IPS DF 4.7 (cell line): ENCODE data around the gene PRDM5.

ENCODE experiments used
- DNase-seq: peaks from one replicate; pipeline ENCODE4 v3.0.0-alpha.2; 2013; ENCODE audit warnings: low spot score; ENCODE audit errors: extremely low read depth

The PRDM5 gene

DNA sequence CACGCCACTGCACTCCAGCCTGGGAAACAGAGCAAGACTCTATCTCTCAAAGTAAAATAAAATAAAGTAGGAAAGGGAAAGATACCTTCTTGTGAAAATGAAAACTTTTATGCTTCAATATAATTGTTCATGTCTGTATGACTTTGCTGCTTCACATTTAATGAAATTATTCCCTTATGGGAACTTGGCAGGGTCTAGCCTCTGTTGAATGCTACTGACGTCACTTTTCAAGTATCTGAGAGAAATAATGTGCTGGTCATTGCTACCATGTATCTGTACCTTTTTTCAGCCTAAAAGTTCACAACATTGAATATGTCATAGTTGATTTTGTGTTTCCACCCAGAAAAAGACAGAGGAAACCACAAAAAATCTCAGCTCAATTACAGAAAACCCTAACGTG, 65.2 kb downstream of the PRDM5 start:
- DNase-seq: no peak

DNA sequence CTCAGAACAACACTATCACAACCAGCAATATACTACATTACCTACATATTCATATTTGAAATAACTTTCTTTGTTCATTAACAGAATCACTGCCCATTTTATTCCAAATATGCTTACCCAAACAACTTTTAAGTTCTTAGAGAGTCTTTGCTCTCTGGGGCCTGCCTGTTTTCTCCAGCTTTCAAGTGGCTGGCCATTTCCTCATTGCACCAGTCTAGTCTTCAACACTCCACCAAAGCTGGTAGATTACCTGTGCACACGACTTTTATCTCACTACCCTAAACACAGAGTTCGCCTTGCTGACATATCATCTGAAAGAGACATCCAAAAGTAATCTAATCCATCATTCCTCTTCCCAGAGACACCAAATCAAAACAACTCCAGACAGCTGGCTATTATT, 66.2 kb downstream of the PRDM5 start:
- DNase-seq: no peak

DNA sequence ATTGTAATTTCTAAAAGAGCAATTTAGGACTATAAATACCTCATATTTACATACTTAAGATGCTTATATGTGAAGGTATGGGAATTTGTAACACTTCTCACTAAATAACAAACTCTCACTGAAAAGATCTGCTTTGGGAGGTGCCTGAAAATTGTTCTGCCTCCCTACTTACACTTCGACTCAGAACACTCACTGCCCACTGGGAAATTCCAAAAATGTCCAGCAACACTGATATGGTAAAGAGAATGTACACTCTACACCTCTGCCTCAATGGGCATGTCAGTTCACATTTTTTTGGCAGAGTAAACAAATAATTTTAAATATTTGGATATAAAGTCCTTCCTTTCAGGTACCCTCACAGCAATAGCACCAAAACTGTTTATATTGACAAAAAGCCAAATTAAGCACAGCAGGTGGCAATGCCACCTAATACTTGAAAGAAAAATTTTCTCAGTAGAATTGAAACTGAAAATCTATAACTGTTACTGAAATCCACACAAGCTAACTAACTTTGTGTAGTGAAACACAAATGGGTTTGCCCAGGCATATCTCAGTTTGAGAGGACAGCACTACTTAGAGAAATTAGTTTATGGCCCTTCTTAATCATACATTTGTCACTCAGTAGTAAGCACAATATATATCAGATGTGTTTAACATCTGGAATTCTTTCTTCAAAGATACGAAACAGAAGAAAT, 67.1 kb downstream of the PRDM5 start:
- no peak for DNase-seq

DNA sequence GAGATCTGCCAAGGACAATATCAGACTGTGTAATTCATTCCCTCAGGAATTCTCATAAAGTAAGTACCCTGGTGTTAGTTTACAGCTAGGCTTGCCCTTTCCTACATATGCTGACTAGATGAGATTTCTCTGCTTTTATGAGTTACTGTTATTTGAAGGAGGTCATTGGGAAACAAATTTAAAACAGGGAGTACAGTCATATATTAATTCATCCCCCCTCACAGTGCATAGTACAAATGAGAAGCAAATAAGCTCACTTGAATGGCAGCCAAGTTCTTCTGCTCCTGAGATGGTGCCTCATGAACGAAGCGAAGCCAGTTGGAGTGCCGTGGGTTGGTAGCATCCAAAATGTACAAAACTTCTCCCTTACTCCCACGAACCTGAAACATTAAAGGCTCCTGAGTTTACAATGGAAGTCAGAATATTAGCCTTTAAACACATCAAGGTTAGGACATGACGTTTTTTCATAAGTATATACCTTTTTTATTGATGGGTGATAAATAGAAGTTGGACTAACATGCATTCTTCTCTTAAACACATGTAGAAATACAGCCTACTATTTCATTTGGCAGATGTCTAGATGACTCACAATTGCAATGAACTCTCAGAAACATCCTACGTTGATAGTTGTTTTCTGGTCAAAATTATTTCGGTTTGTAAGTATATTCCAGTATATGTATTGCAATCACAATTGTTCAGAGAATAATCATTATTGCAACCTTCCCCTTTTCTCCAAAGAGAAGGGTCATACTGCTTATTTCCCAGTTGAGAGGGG, 69.2 kb downstream of the PRDM5 start:
- no peak for DNase-seq

DNA sequence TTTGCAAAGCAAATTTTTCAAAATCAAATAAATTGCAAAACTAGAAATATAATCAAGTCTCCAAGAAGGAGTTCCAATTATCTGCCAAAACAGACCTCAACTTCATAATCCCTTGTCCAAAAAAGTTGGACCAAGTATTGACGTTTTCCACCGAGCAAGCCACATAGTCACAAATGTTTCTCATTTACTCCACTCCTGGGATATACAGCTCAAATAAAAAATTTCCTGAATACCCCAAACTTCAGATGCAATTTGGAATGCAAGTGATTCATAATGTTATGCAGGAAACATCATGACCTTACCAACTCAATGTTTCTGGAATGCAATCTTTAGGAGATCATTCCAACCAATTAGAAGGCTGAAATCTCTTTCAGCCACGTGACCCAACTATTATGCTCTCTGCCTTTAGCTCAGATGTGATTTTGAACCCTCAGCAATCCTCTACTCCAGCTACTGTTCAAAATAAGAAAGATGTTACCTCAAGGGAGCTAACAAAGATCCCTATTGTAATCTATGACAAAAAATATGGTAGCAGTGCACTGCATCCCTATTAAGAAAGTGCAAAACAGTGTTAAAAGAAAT, 72.4 kb downstream of the PRDM5 start:
- no peak for DNase-seq

DNA sequence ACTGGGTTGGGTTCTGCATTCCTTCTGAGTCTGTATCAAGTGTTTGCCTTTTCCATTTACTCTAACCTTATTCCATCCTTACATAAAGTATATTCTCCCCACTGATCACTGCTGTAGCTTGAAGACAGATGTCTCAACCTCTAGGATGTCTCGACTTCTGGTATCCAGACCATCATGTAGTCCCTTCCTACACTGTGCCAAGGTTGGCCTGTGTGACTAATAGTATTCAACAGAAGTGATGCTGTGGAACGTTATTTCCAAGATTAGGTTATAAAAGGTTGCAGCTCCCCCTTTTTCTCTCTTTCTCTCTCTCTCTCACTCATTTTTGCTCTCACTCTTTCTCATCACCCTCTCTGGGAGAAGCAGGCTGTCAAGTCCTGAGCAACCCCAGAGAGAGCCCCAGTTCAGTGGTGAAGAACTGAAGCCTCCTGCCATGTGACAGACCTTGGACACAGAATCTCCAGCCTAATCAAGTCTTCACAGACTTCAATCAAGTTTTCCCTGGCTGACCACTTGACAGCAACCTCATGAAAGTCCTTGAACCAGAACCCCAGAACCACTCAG, 75.4 kb downstream of the PRDM5 start:
- no peak for DNase-seq

DNA sequence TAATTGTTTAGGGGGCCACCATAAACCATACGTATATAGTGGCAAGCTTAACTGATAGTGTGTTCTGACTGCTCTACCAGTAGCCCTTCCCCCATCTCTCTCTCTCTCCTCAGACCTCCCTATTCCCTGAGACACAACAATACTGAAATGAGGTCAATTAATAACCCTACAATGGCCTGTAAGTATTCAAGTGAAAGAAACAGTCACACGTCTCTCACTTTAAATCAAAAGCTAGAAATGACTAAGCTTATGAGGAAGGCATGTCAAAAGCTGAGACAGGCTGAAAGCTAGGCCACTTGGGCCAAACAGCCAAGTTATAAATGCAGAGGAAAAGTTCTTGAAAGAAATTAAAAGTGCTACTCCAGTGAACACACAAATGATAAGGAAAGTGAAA, 78.0 kb downstream of the PRDM5 start:
- no peak for DNase-seq

DNA sequence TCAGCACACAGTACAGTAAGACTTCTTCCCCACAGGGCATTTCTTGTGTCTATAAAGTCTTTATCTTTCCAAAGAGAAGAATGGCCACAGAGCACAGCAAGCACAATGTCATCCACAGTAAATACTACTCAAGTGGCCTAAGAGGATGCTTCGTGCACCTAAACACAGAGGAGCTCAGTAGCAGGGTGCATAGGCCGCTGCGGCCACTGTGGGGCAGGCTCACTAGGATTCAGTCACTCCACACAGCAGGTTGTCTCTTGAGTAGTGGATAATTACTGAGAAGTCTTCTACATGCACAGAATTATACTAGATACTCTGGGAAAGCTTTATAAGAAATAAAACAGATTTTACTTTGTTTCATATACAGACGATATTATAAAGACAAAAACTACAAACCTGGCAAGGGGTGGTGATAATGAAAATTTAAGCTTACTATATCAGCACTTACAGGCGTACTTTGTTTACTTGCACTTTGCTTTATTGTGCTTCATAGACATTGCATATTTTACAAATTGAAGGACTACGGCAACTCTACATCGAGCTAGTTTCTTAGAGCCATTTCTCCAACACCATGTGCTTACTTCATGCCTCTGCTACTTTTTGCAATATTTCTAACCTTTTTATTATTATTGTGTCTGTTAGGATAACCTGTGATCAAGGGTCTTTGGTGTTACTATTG, 78.5 kb downstream of the PRDM5 start:
- DNase-seq: peak; percentile 9

DNA sequence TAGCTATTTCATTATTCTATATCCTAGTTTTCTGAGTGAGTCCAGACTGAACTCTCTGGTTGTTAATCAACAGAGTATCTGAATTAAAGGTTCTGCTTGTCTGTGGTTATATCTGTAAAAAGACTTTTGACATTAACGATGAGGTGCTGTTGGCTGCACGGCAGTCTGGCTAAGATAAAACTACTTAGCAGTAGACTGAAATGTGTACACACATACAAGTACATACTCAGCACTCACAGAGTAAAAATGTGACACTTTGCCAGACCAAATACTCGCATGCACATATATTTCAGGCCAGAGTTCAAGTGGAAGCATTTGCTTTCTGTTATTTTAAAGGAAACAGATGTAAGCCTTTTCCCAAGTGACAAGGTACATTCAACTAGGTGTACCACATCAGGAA, 80.5 kb downstream of the PRDM5 start:
- no peak for DNase-seq

DNA sequence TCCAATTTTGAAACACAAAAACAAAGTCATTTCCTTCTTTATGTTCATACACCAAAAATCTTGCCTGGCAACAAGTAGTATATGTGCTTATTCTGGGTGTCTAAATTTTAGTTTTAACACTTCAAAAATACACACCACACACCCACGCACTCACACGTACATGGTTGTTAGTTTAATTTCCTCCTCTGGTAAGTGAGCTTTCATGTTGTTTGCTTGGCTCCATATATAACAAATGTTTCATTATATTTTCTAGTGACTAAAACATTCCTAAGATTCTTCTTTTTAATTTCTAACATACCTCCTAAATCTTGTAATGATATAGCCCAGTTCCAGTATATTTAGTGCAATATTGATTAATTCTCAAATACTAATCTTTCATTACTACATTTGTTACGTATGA, 80.9 kb downstream of the PRDM5 start:
- DNase-seq: no peak

DNA sequence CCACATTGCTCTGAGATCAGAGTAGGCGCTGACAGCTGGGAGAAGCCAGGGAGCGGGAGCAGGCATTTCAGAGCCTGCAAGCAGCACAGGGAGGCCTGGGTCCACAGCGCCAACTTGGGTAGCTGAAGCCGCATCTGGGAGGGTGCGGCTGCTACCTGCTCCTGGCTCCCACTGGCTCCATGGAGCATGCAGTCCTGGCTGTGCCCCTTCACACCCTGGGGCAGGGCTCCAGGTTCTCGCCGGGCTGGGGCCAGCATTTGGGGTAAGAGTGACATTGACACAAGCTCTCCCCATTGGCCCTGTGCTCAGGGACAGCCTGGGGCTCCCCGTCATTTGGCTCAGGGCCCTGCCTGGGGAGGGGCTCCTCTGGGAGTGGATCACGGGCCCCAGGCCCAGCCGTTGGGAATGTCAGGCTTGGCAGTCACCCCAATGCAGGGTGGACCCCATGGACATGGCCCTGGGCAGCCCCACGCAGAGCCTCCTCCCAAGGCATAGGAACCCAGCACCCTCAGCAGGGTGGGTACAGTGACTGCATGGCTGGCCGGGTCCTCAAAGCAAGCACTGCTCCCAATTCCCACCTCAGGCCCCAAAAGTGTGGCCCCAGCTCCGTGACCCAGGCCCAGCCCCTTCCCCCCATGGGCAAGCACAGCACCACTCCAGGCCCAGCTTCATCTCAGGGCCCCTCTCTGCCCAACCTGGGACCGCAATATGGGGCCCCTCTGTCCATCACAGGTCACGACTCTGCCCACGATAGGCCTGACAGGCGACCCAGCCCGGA, 82.4 kb downstream of the PRDM5 start:
- no peak for DNase-seq

DNA sequence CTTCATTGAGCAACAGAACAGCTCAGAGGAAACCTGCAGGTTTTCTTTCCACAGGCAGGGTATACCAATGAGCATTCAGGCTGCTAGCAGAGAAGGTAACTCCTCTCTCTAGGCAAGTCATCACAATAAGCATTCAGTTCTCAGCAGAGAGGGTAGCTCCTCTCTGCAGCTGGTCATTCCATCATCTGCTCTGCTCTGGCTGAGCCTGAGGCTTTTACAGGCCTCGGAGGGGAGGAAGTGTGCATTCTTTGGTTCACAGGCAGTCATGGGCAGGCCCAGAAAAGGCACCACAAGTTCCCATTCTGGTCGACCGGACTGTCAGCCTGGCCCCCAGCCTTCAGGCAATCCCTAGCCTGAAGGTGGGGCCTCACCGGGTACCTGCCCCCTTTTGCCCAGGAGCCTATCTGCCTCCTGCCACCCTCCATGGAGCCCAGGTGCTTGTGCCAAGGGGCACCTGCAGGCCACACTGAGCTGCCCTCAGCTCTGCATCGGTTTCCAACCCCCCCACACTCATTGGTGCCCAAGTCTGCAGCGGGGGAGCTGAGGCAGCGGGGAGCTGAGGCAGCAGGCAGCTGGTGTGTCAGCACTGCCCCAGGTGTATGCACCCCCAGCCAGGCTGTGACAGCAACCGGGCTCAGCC, 83.1 kb downstream of the PRDM5 start:
- no peak for DNase-seq

DNA sequence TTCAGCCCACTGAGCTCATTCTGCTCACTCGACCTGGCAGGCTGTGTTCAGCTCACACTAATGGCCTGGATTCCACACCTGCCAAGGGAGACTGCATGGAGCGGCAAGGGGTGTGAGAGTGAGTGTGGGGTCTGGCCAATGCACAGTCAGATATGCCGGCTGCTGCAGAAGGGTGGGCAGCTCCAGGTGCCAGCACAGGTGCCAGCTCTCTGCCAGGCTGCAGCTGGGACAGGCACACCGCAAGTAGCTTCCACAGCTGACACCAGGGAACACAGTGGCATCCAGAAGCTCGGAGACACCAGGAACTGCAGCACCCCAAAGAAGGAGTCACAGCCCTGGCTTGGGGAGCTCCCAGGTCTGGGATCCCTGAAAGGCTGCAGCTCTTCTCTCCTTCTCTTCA, 83.7 kb downstream of the PRDM5 start:
- no peak for DNase-seq

DNA sequence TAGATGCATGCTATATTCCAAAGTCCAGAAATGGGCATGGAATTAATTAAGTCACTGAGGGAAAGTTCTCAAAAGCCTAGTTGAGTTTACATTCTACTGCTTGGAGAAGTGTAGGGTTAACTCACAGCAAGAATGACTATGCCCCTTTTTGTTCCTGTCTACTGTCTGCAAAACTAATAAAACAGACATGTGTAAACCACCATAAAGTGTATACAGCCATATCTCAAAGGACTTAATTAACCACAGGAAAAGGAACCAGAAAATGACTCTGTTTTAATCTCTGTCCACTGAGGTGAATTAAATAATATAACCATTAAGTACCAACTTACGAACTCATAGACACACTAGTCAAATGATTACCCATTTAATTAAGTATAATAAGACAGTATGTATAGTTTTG, 84.9 kb downstream of the PRDM5 start:
- DNase-seq: no peak

DNA sequence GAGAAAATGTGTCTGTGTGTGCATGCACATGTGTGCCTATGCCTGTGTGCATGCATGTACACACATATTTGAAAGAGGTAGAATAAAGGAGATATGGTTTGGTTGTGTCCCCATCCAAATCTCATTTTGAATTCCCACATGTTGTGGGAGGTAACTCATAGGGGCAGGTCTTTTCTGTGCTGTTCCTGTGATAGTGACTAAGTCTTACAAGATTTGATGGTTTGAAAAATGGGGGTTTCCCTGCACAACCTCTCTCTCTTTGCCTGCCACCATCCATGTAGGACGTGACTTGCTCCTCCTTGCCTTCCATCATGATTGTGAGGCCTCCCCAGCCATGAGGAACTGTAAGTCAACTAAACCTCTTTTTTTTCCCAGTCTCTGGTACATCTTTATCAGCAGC, 87.2 kb downstream of the PRDM5 start:
- no peak for DNase-seq

DNA sequence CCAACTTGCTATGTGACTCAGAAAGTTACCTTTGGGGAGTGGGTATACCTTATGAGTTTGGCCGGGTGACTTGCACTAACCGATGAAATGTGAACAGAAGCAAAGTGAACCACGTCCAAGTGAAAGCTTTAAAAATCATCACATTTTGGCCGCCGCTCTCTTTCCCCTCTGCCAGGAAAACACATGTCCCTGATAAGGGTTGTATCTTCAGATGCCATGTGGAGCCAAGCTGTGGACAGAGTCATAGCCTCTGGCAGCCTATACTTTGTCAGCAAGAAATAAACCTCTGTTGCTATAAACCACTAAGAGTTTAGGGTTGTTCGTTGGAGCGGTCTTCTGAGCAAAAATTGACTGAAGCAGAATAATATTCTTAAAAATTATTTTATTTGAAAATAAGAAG, 92.3 kb downstream of the PRDM5 start:
- DNase-seq: no peak

DNA sequence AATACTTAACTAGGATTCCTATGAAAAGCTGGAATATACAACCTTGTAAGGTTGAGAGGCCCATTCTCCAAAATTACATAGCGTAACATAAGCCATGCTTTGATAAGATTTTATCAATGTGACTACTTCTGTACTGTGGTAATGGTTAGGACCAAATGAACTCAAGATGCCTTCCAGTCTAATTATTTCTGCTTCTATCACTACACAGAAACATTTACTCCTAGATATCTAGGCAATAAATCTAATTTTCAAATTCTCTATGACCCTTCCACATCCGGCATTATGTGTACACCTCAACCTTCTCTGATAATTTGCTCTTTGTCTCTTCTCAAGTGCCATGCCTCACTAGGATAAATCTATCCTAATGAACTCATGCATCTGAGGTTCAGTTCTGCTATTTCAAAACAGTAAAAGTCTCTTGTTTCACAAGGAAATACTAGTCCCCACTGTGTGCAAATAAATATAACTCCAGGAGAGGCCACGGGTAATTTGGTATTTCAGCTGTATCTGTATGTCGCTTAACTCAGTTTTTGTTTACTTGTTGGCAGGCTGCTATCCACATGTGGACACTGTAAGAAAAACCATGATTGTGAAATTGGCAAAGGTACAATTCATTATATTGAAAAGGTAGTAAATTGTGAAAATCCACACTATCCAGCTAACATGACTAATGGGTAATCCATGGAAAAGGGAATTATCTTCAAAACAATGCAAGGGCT, 93.3 kb downstream of the PRDM5 start:
- DNase-seq: no peak

DNA sequence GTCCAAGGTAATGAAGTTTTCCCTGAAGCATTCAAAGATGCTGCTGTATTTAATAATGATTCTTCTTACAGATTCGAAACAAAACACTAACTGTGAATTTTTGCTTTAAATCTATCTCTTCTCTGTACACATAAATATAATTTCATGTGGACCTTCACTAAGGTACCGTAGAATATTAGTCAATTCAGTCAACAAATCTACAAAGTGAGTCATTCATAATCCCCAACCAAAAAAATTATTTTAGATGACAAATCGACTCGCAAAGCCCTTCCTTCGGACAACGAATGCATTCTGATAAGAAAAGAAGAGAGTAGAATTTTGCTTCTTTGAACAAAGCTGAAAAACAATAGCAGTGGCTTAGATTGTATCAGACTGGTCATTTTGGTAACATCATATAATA, 95.7 kb downstream of the PRDM5 start:
- no peak for DNase-seq

DNA sequence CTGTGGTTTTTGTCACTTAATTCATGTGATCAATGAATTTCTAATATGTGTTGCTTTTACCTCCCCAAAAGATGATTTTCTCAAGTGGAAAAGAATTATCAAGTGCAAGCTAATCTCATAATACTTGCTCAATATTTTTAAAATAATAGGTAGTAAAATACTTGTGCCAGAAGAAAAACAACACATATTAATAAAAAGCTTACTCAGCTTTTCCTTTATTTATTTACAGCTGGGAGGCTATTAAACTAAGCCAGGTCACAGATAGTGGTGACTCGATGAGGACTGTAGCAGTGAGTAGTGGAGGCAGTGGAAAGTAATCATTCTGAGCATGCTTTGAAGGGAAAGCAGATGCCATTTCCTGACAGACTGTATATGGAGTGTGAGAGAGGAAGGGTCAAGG, 96.1 kb downstream of the PRDM5 start:
- no peak for DNase-seq

DNA sequence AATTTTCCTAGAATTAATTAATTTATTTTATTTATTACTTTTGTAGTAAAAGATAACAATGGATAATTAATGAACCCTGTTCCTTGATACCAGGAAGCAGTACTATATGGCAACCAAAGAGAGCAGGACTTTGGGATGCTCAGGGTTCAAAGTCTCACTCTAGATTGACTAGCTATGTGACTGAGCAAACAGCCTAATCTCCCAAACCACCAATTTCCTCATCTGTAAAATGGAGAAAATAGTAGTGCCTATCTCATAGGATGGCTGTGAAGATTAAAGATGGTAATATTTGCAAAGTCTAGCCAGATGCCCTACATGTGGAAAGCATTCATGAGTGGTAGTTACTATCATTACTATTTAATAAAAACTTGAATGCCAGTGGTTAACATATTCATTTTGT, 97.6 kb downstream of the PRDM5 start:
- no peak for DNase-seq
